Stimulated activated CD4-positive, alpha-beta T cell treated with anti-CD3 and anti-CD28 coated beads, Interleukin-4, amount 100 ng/mL, for 48 hours (primary cell): Measurements from ENCODE around the gene PLLP.

Experiments
- DNase-seq, 2 donors: peaks; one replicate each; pipeline ENCODE4 v3.0.0-alpha.2; 2020; ENCODE audit warnings: low read depth in 2 of 2

PLLP gene

DNA sequence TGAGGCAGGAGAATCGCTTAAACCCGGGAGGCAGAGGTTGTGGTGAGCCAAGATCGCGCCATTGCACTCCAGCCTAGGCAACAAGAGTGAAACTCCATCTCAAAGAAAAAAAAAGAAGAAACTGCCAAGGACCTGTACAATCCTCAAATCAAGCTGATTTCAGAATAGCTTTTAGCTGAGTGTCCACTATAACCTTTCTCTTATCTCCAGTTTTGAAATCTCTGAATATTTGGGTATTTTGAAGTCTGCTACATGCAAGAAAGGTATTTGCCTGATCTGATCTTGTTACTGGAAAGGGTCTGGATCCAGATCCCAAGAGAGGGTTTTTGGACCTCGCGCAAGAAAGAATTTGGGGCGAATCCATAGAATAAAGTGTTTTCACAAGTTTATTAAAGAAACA is 58.5 kb downstream of the PLLP start:
- no peak for DNase-seq

DNA sequence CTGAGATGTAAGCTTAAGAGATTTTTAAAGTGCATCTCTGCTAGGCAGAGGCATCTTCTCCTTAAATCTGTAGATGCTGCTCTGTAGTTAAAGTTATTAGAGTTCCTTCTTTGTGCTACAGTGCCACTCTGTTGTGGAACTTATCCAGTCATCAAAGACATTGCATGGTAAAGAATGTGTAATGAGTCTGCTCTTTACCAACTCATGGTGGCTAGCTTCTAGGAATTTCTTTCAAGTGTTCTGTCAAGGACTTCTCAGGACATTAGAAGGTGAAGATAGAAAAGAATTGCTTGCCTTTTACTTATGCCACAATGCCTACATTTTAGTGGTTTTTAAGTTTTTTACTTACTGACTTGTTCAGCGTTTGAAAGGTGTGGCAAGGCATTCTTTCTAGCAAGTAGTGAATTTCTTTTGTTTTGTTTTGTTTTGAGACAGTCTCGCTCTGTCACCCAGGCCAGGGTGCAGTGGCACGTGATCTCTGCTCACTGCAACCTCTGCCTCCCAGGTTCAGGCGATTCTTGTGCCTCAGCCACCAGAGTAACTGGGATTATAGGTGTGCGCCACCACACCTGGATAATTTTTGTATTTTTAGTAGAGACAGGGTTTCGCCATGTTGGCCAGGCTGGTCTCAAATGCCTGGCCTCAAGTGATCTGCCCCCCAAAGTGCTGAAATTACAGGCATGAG is 59.7 kb downstream of the PLLP start:
- no peak for DNase-seq

DNA sequence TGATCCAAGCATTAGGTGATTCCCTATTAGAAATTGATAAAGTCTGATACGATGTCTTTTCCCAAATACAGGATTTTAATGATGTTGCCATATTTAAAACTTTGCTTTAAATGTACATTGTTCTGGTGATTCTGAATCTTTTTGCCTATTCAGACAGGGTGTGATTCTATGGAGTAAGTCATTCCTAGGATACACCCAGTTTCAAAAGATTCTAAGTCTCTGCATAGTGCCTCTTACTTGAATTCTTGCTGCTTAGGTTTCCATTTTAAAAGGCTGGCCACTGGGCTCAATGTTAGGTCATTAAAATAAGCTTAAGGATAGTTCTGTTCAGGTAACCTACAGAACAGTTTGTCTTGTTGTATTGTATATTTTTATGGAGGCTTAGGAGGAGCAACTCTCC is 61.4 kb downstream of the PLLP start:
- DNase-seq = no peak

DNA sequence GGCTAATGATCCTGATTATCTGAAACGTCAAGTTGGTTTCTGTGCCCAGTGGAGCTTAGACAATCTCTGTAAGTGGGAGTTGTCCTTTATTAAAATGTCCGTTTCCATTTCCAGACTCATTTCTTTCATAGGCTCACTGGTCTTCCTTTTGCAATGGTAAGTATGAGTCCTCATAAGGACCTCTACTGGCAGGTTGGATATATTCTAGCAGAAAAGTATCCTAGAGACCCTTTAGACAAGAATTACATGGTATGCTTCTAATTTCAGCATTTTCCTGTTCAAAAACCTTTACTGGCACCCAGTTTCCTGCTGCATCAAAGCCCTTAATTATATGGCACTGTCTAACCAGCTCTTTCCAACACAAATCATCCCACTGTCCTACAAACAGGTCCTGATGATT is 67.5 kb downstream of the PLLP start:
- no peak for DNase-seq

DNA sequence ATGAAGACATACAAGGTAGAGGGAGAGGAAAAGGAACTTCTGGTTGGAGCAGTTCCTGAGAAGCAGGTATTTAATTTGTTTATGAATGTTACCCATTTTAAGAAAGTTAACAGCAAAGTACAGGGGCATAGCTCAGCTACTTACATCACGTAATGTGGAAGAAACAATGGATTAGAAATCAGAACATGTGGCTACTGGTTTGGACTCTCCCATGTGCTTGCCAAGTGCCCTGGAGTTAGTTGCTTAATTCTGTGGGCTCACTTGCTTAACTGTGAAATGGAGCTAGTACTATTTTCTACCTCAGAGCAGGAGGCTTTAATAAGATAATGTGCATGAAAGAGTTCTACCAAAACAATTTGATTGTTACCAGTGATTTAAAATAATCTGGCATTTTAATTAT is 71.0 kb downstream of the PLLP start:
- DNase-seq = no peak

DNA sequence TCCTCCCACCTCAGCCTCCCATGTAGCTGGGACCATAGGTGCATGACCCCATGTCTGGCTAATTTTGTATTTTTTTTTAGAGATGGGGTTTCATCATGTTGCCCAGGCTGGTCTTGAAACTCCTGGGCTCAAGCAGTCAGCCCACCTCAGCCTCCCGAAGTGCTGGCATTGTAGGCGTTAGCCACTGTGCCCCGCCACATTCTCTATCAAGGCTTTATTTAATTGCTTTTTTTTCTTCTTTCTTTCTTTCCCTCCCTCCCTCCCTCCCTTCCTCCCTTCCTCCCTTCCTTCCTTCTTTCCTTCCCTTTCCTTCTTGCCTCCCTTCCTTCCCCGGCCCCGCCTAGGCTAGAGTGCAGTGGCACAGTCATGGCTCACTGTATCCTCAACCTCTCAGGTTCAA is 74.7 kb downstream of the PLLP start:
- DNase-seq = no peak

DNA sequence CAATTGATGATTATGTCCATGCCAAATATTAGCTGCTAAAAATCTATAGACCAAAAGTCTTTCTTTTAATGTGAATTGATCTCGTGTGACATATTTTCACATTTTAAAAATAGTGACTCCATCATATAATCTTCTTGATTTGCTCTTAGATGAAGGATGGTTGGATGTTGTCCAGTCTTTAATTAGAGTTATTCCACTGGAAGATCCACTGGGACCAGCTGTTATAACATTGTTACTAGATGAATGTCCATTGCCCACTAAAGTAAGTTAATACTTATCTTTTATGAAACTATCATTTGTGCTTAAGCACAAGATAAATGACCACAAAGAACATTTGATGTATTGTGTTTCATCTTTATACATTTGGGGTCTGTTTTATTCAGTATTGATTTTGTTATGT is 75.5 kb downstream of the PLLP start:
- no peak for DNase-seq
